Fibroblast of lung (primary cell): ENCODE measurements around the gene LHFPL4. TPM values are rescaled to one million over a fixed set of nuclear protein-coding genes. Genes with fewer than 3 reads are reported as not detected.
A peak's percentile ranks its signal among the peaks of the same experiment; 100 is the strongest.

Source experiments
- DNase-seq, 2 donors: peaks; one replicate each; pipeline versions ENCODE4 v3.0.0 to v3.0.0-alpha.2; 2010; ENCODE audit warnings: low read depth in 2 of 2
- H2AFZ ChIP-seq: 2 replicates; pipeline ENCODE4 v1.5.1; 2012; ENCODE audit warnings: low read length, control low read depth, inconsistent platforms
- H3K27ac ChIP-seq: 2 replicates; pipeline ENCODE4 v1.5.1; 2011; ENCODE audit warnings: low read length, control low read depth; ENCODE audit not compliant: insufficient read depth
- H3K27me3 ChIP-seq: 2 replicates; pipeline ENCODE4 v1.5.1; 2011; ENCODE audit warnings: mild to moderate bottlenecking, low read length; ENCODE audit not compliant: control insufficient read depth, insufficient read depth
- H3K36me3 ChIP-seq: 2 replicates; pipeline ENCODE4 v1.5.1; 2011; ENCODE audit warnings: low read length; ENCODE audit not compliant: control insufficient read depth, insufficient read depth
- H3K4me1 ChIP-seq: 2 replicates; pipeline ENCODE4 v1.5.1; 2011; ENCODE audit warnings: low read length; ENCODE audit not compliant: control insufficient read depth, insufficient read depth; ENCODE audit errors: extremely low read depth
- H3K4me2 ChIP-seq: 2 replicates; pipeline ENCODE4 v1.5.1; 2011; ENCODE audit warnings: low read length, control low read depth; ENCODE audit not compliant: insufficient read depth; ENCODE audit errors: extremely low read depth
- H3K4me3 ChIP-seq, 4 experiments: fragments of 200-600 bp in 1 of 4; sonication (generic) in 1 of 4; replicated peaks in 1 of 4; 2 replicates each; pipeline ENCODE4 v1.5.1; 2011 to 2016; ENCODE audit warnings: low read length in 4 of 4, low read depth in 3 of 4, mild to moderate bottlenecking in 3 of 4, control low read depth in 2 of 4, inconsistent platforms in 1 of 4, mixed read lengths in 1 of 4; ENCODE audit not compliant: insufficient read depth in 1 of 4; ENCODE audit errors: control extremely low read depth in 1 of 4
- H3K79me2 ChIP-seq: 2 replicates; pipeline ENCODE4 v1.5.1; 2012; ENCODE audit warnings: mild to moderate bottlenecking, low read length, inconsistent platforms; ENCODE audit not compliant: control insufficient read depth, insufficient read depth
- H3K9ac ChIP-seq: 2 replicates; pipeline ENCODE4 v1.5.1; 2011; ENCODE audit warnings: mild to moderate bottlenecking, low read length, control low read depth; ENCODE audit not compliant: insufficient read depth
- H3K9me3 ChIP-seq: 2 replicates; pipeline ENCODE4 v1.5.1; 2012; ENCODE audit warnings: low read depth, low read length; ENCODE audit not compliant: control insufficient read depth, insufficient read depth
- H4K20me1 ChIP-seq: 2 replicates; pipeline ENCODE4 v1.5.1; 2011; ENCODE audit warnings: low read length; ENCODE audit not compliant: control insufficient read depth, insufficient read depth; ENCODE audit errors: extremely low read depth
- EZH2 ChIP-seq: IDR thresholded peaks from 2 replicates; pipeline ENCODE4 v1.5.1; 2012; ENCODE audit warnings: low read length, control low read depth, mild to moderate bottlenecking; ENCODE audit errors: missing control alignments
- polyA plus RNA-seq, 2 donors: library from polyadenylated mRNA; depleted of rRNA in 1 of 2; stranded (reverse) in 1 of 2; unstranded in 1 of 2; fragments of >200 nt; gene quantifications; 2 replicates each; pipeline ENCODE4 v1.2.1, GENCODE V29; 2011 to 2012; ENCODE audit warnings: missing spikeins in 1 of 2
- total RNA-seq: library from RNA; depleted of rRNA; stranded (reverse); fragments of >200 nt; gene quantifications from 2 replicates; pipeline ENCODE4 v1.2.1, GENCODE V29; 2014
- TF ChIP-seq, protein P1 (sequence below), 2 donors: IDR thresholded peaks in 1 of 2; conservative IDR thresholded peaks in 1 of 2; 1 replicate in 1 of 2; 2 replicates in 1 of 2; pipeline ENCODE4 v1.5.1; 2011 to 2012; ENCODE audit warnings: low read length in 2 of 2, control low read depth in 1 of 2, inconsistent platforms in 1 of 2, low read depth in 1 of 2, mild to moderate bottlenecking in 1 of 2

Gene LHFPL4
- total and polyA plus RNA-seq, 2 donors (not counting 1 experiment from before 2014, with no cell fraction given), result 0.01 to 0.17 TPM

DNA sequence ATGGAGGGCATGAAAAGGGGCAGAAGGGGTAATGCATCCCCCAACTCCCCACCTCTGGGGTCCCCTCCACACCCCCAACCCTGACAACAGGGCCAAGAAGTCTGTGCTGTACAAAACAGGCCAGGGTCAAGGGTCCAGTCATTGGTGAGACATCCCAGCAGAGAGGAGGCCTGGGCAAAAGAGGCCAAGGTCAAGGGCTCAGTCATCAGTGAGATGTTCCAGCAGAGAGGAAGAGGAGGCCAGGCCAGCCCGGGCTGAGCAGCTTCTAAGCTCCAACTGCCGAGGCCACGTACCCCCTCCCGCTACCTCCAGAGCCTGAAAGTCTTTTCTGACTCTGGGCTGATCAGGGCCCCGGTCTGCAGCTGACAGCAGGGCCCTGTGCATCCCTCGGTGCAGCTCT, 52.4 kb downstream of the LHFPL4 start:
- Histone ChIP-seq H3K9me3 (no peaks in the 10 kb centered on the region), H3K9ac (no peak overlapping the region), H3K4me3 (no peak overlapping the region), H4K20me1 (no peaks in the 10 kb centered on the region), H3K4me2 (no peak overlapping the region), H2AFZ (no peak overlapping the region), H3K4me1 (peaks cover 3% of the 10 kb centered on the region), H3K27ac (no peak overlapping the region), H3K79me2 (no peaks in the 10 kb centered on the region), H3K27me3 (no peaks in the 10 kb centered on the region), H3K36me3 (no peaks in the 10 kb centered on the region)
- no peak for TF ChIP-seq EZH2
- TF ChIP-seq, protein P1, sequence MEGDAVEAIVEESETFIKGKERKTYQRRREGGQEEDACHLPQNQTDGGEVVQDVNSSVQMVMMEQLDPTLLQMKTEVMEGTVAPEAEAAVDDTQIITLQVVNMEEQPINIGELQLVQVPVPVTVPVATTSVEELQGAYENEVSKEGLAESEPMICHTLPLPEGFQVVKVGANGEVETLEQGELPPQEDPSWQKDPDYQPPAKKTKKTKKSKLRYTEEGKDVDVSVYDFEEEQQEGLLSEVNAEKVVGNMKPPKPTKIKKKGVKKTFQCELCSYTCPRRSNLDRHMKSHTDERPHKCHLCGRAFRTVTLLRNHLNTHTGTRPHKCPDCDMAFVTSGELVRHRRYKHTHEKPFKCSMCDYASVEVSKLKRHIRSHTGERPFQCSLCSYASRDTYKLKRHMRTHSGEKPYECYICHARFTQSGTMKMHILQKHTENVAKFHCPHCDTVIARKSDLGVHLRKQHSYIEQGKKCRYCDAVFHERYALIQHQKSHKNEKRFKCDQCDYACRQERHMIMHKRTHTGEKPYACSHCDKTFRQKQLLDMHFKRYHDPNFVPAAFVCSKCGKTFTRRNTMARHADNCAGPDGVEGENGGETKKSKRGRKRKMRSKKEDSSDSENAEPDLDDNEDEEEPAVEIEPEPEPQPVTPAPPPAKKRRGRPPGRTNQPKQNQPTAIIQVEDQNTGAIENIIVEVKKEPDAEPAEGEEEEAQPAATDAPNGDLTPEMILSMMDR (conservative IDR thresholded peaks at IDR 0.05 in 1 of 2, IDR thresholded peaks at IDR 0.05 in 1 of 2; ENCODE audit: low read depth in 1 of 2, low read length in 2 of 2), result no peak
- DNase-seq, result peak in 1 of 2 donors; percentile 39

GRCh38 chr3:9500108-9501050, 53.2 kb downstream of the LHFPL4 start:
- no peak overlapping the region for H3K27ac ChIP-seq
- peak overlapping the region; percentile 44 for H3K4me2 ChIP-seq
- no peak overlapping the region for H3K9ac ChIP-seq
- H3K9me3 ChIP-seq, result no peaks in the 10 kb centered on the region
- peak overlapping the region in 2 of 4 experiments; percentile 27 to 39 for H3K4me3 ChIP-seq
- H2AFZ ChIP-seq, result no peak overlapping the region
- peak; percentile 57 to 66 for DNase-seq
- H3K79me2 ChIP-seq, result no peaks in the 10 kb centered on the region
- H3K27me3 ChIP-seq, result no peaks in the 10 kb centered on the region
- no peaks in the 10 kb centered on the region for H3K36me3 ChIP-seq
- no peaks in the 10 kb centered on the region for H4K20me1 ChIP-seq
- peaks cover 3% of the 10 kb centered on the region for H3K4me1 ChIP-seq
- TF ChIP-seq EZH2, result peak; percentile 73
- TF ChIP-seq, protein P1 (conservative IDR thresholded peaks at IDR 0.05 in 1 of 2, IDR thresholded peaks at IDR 0.05 in 1 of 2; ENCODE audit: low read depth in 1 of 2, low read length in 2 of 2), result peak; percentile 58 to 77

DNA sequence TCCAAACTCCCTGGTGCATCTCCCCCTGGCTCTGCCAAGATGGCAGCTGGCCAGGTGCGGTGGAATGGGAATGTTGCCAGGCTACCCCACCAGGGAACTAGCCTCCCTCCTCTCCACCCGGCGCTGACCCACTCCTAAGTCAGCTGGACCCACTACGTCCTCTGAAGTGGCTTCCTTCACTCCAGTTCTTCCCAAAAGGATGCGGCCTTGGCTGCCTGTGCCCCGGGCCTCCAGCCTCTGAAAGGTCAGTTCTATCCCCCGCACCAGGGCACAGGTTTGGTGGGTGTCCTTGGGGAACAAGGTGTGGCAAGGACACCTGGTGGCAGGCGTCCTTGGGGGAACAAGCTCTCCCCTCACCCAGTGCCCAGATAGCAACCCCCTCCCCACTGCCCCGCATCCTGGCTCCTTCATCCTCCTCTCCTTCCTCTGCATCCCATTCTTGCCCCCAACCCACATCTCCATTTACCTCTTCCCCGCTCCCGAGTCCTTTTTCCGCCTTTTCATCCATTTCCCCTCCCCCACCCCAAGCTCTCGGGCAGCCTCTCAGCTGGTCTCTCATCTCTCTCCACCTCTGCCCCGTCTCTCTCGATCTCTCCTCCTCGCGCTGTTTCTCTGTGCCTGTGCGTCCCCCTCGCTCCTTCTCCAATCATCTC, 54.0 kb downstream of the LHFPL4 start:
- Histone ChIP-seq H3K79me2 (no peaks in the 10 kb centered on the region), H3K27ac (no peak overlapping the region), H3K4me1 (peaks cover 3% of the 10 kb centered on the region), H3K4me2 (peak overlapping the region; percentile 5), H3K9ac (no peak overlapping the region), H3K27me3 (no peaks in the 10 kb centered on the region), H2AFZ (no peak overlapping the region), H3K4me3 (peak overlapping the region in 1 of 4 experiments; percentile 39), H3K9me3 (no peaks in the 10 kb centered on the region), H3K36me3 (no peaks in the 10 kb centered on the region), H4K20me1 (no peaks in the 10 kb centered on the region)
- TF ChIP-seq, protein P1 (conservative IDR thresholded peaks at IDR 0.05 in 1 of 2, IDR thresholded peaks at IDR 0.05 in 1 of 2; ENCODE audit: low read depth in 1 of 2, low read length in 2 of 2), result no peak
- no peak for TF ChIP-seq EZH2
- DNase-seq, result no peak
